K562 (cell line): ENCODE results near the gene B3GALT4. TPM values are rescaled to one million over a fixed set of nuclear protein-coding genes. Genes with fewer than 3 reads are reported as not detected.
A peak's percentile ranks its signal among the peaks of the same experiment; 100 is the strongest.

Experiments
- ARHGAP35 ChIP-seq: fragments of 450-650 bp; IDR thresholded peaks from 2 replicates; pipeline ENCODE4 v1.6.1; 2018; ENCODE audit not compliant: partially characterized antibody
- BCOR ChIP-seq: fragments of 450-650 bp; IDR thresholded peaks from 2 replicates; pipeline ENCODE4 v1.6.1; 2016
- BRD9 ChIP-seq: fragments of 450-650 bp; IDR thresholded peaks from 2 replicates; pipeline ENCODE4 v1.6.1; 2018; ENCODE audit warnings: low read depth; ENCODE audit not compliant: partially characterized antibody
- FOXP1 ChIP-seq: sonication (generic); formaldehyde crosslinking; IDR thresholded peaks from 2 replicates; pipeline ENCODE4 v1.8.0; 2022; ENCODE audit warnings: mild to moderate bottlenecking, missing genetic modification reagents
- HDAC1 ChIP-seq, 2 experiments: fragments of 450-650 bp; IDR thresholded peaks; 2 replicates each; pipeline ENCODE4 v1.6.1; 2016 to 2017; ENCODE audit warnings: inconsistent platforms in 1 of 2, mild to moderate bottlenecking in 1 of 2, moderate library complexity in 1 of 2
- MAFG ChIP-seq: fragments of 450-650 bp; conservative IDR thresholded peaks from 2 replicates; pipeline ENCODE4 v1.6.1; 2016; ENCODE audit warnings: missing genetic modification characterization, missing compliant biosample characterization
- MBD2 ChIP-seq: sonication (generic); IDR thresholded peaks from 2 replicates; pipeline ENCODE4 v1.6.1; 2016; ENCODE audit warnings: low read depth, borderline replicate concordance
- NBN ChIP-seq: fragments of 450-650 bp; IDR thresholded peaks from 2 replicates; pipeline ENCODE4 v1.6.1; 2016; ENCODE audit warnings: low read depth, mild to moderate bottlenecking
- RBM25 ChIP-seq: fragments of 200-400 bp; formaldehyde crosslinking; IDR thresholded peaks from 2 replicates; pipeline ENCODE4 v1.6.1; 2018; ENCODE audit warnings: low read length, low read depth, moderate library complexity; ENCODE audit not compliant: severe bottlenecking
- REST ChIP-seq, 2 experiments: fragments of 450-650 bp; formaldehyde crosslinking in 1 of 2; IDR thresholded peaks; 2 replicates each; pipeline versions ENCODE4 v1.4.0 to v1.6.1; 2014 to 2020; ENCODE audit warnings: mild to moderate bottlenecking in 2 of 2, borderline replicate concordance in 1 of 2, low read depth in 1 of 2
- RFX1 ChIP-seq: fragments of 450-650 bp; IDR thresholded peaks from 2 replicates; pipeline ENCODE4 v1.6.1; 2016; ENCODE audit warnings: mild to moderate bottlenecking, moderate library complexity
- SMARCA5 ChIP-seq: fragments of 450-650 bp; IDR thresholded peaks from 2 replicates; pipeline ENCODE4 v1.6.1; 2016
- SMC3 ChIP-seq: conservative IDR thresholded peaks from 2 replicates; pipeline ENCODE4 v1.6.1; 2011; ENCODE audit warnings: low read depth, low read length, improper control_type of control experiment; ENCODE audit not compliant: insufficient read depth
- SUPT5H ChIP-seq: fragments of 450-650 bp; IDR thresholded peaks from 2 replicates; pipeline ENCODE4 v1.6.1; 2016
- ZNF408 ChIP-seq: fragments of 250-450 bp; sonication (Bioruptor Pico); IDR thresholded peaks from 2 replicates; pipeline ENCODE4 v1.4.0; 2020; ENCODE audit warnings: low read depth, mild to moderate bottlenecking, moderate library complexity
- polyA plus RNA-seq, 8 experiments: library from polyadenylated mRNA; depleted of rRNA in 4 of 8; stranded (reverse) in 5 of 8; unstranded in 3 of 8; fragments of >200 nt; fragmentation: Nextera tagmentation in 2 of 8; fragmentation: Illumina TruSeq in 1 of 8; extraction: Ambion mirVana in 2 of 8; extraction: Trizol in 1 of 8; gene quantifications; 2 replicates each; pipeline versions ENCODE4 v1.2.1 to v1.2.3, GENCODE V29; 2011 to 2014; ENCODE audit warnings: inconsistent platforms in 1 of 8, missing spikeins in 1 of 8
- total RNA-seq, 7 experiments: library from RNA; depleted of rRNA in 6 of 7; stranded (reverse); fragments of >200 nt in 6 of 7; fragmentation: Illumina TruSeq in 2 of 7; extraction: Trizol in 2 of 7; gene quantifications; 2 replicates each; pipeline versions ENCODE4 v1.2.1 to v1.2.3, GENCODE V29; 2011 to 2021; ENCODE audit warnings: low replicate concordance in 1 of 7

B3GALT4 gene
- total and polyA plus RNA-seq, 9 of the 15 experiments (the other 6 are each of a cell fraction or from before 2014, with no cell fraction given) = 0.11 to 1.3 (median 0.53) TPM; not detected in 1

GRCh38 chr6:33297956-33298772, 21.2 kb downstream of the B3GALT4 start (continued):
- TF ChIP-seq FOXP1 (CRISPR knock-in tag) (no peak), REST (IDR thresholded peaks at IDR 0.05; ENCODE audit: borderline replicate concordance) (no peak), REST (CRISPR knock-in tag; IDR thresholded peaks at IDR 0.05; ENCODE audit: low read depth) (peak; percentile 63; the same call in 1 of the 2 replicates), ARHGAP35 (no peak), SMARCA5 (peak; percentile 82; the same call in 1 of the 2 replicates), SUPT5H (peak; percentile 74), BRD9 (peak; percentile 48), SMC3 (no peak), MBD2 (no peak), BCOR (peak; percentile 52; the same call in 1 of the 2 replicates), ZNF408 (no peak), HDAC1 (IDR thresholded peaks at IDR 0.05) (peak in 1 of 2 experiments; percentile 94; a peak in 2 of 4 replicates), RFX1 (peak; percentile 80), MAFG (tag) (no peak), RBM25 (no peak), NBN (peak; percentile 40)
